GM23338 (cell line): ENCODE measurements around the gene ADGRD1. TPM values are rescaled to one million over a fixed set of nuclear protein-coding genes. Genes with fewer than 3 reads are reported as not detected.

ENCODE experiments used
- ATAC-seq: fragments of 200-7000 bp; cut with Tn5 transposase; 3 replicates; pipeline ENCODE4 v1.9.1; 2020
- DNase-seq: peaks from one replicate; pipeline ENCODE4 v3.0.0-alpha.2; 2015; ENCODE audit warnings: low spot score
- H2AFZ ChIP-seq: fragments of 200-600 bp; sonication (generic); 2 replicates; pipeline ENCODE4 v1.8.0; 2016; ENCODE audit warnings: antibody characterized with exemption, mild to moderate bottlenecking, moderate library complexity
- H3F3A ChIP-seq: fragments of 200-600 bp; sonication (generic); replicated peaks from 2 replicates; pipeline ENCODE4 v1.8.0; 2017; ENCODE audit warnings: antibody characterized with exemption, mixed run types, low read depth
- H3K27ac ChIP-seq: fragments of 200-600 bp; sonication (generic); 2 replicates; pipeline ENCODE4 v1.6.1; 2016; ENCODE audit warnings: low read depth
- H3K27me3 ChIP-seq: fragments of 200-600 bp; sonication (generic); 2 replicates; pipeline ENCODE4 v1.8.0; 2016; ENCODE audit warnings: mild to moderate bottlenecking, mixed run types, moderate library complexity; ENCODE audit not compliant: insufficient read depth
- H3K36me3 ChIP-seq: fragments of 200-600 bp; sonication (generic); 2 replicates; pipeline ENCODE4 v1.8.0; 2016; ENCODE audit warnings: mild to moderate bottlenecking; ENCODE audit not compliant: insufficient read depth
- H3K4me1 ChIP-seq: fragments of 200-600 bp; sonication (generic); 2 replicates; pipeline ENCODE4 v1.8.0; 2016; ENCODE audit warnings: mild to moderate bottlenecking, moderate library complexity; ENCODE audit not compliant: insufficient read depth
- H3K4me2 ChIP-seq: fragments of 200-600 bp; sonication (generic); 2 replicates; pipeline ENCODE4 v1.7.1; 2017; ENCODE audit warnings: mixed run types
- H3K4me3 ChIP-seq: fragments of 200-600 bp; sonication (generic); 2 replicates; pipeline ENCODE4 v1.6.1; 2016; ENCODE audit warnings: mixed run types
- H3K79me2 ChIP-seq: fragments of 200-600 bp; sonication (generic); replicated peaks from 2 replicates; pipeline ENCODE4 v1.8.0; 2017; ENCODE audit warnings: mild to moderate bottlenecking; ENCODE audit not compliant: insufficient read depth
- H3K9me2 ChIP-seq: fragments of 200-600 bp; sonication (generic); 2 replicates; pipeline ENCODE4 v1.8.0; 2017; ENCODE audit not compliant: insufficient read depth
- H4K20me1 ChIP-seq: fragments of 200-600 bp; sonication (generic); replicated peaks from 2 replicates; pipeline ENCODE4 v1.8.0; 2017; ENCODE audit warnings: mild to moderate bottlenecking; ENCODE audit not compliant: insufficient read depth
- H3K27ac Mint-ChIP-seq: 2 replicates; pipeline ENCODE4 v1.8.0; 2020; ENCODE audit warnings: inconsistent platforms, mild to moderate bottlenecking, moderate library complexity, mixed read lengths
- H3K27me3 Mint-ChIP-seq: 3 replicates; pipeline ENCODE4 v1.8.0; 2022; ENCODE audit warnings: low read depth, mild to moderate bottlenecking, moderate library complexity, mixed read lengths, inconsistent platforms; ENCODE audit not compliant: insufficient read depth, poor library complexity
- H3K36me3 Mint-ChIP-seq: 3 replicates; pipeline ENCODE4 v1.8.0; 2021; ENCODE audit warnings: low read depth, mild to moderate bottlenecking, inconsistent platforms, moderate library complexity, mixed read lengths
- H3K4me1 Mint-ChIP-seq: 3 replicates; pipeline ENCODE4 v1.8.0; 2020; ENCODE audit warnings: mild to moderate bottlenecking, inconsistent platforms, mixed read lengths
- H3K4me3 Mint-ChIP-seq: 3 replicates; pipeline ENCODE4 v1.8.0; 2021; ENCODE audit warnings: moderate library complexity, mild to moderate bottlenecking, inconsistent platforms, mixed read lengths
- H3K9me3 Mint-ChIP-seq: 3 replicates; pipeline ENCODE4 v1.8.0; 2020; ENCODE audit warnings: moderate library complexity, mild to moderate bottlenecking, inconsistent platforms, mixed read lengths
- EZH2 ChIP-seq: fragments of 200-600 bp; sonication (generic); IDR thresholded peaks from one replicate; pipeline ENCODE4 v1.8.0; 2017; ENCODE audit warnings: antibody characterized with exemption, mild to moderate bottlenecking, low read depth; ENCODE audit not compliant: unreplicated experiment
- EZH2phosphoT487 ChIP-seq: fragments of 200-600 bp; sonication (generic); IDR thresholded peaks from one replicate; pipeline ENCODE4 v1.8.1; 2018; ENCODE audit warnings: antibody characterized with exemption; ENCODE audit not compliant: unreplicated experiment
- JUNB ChIP-seq: IDR thresholded peaks from one replicate; pipeline ENCODE4 v1.6.1; 2016; ENCODE audit warnings: antibody characterized with exemption; ENCODE audit not compliant: unreplicated experiment
- STAT1 ChIP-seq: IDR thresholded peaks from one replicate; pipeline ENCODE4 v1.6.1; 2016; ENCODE audit warnings: antibody characterized with exemption; ENCODE audit not compliant: unreplicated experiment
- ZNF114 ChIP-seq: fragments of 250-450 bp; sonication (Bioruptor Pico); IDR thresholded peaks from 2 replicates; pipeline ENCODE4 v1.5.0; 2020; ENCODE audit warnings: mild to moderate bottlenecking, moderate library complexity
- ZNF331 ChIP-seq: fragments of 250-450 bp; sonication (Bioruptor Pico); IDR thresholded peaks from 2 replicates; pipeline ENCODE4 v1.5.0; 2020; ENCODE audit warnings: low read depth, mild to moderate bottlenecking, moderate library complexity
- polyA plus RNA-seq: library from polyadenylated mRNA; unstranded; fragments of >200 nt; fragmentation: Nextera tagmentation; extraction: Ambion mirVana; gene quantifications from 2 replicates; pipeline ENCODE4 v1.2.1, GENCODE V29; 2016
- total RNA-seq: library from RNA; depleted of rRNA; stranded (reverse); fragments of >200 nt; shearing (Covaris generic); gene quantifications from 2 replicates; pipeline ENCODE4 v1.2.3, GENCODE V29; 2014
- TF ChIP-seq, protein P1 (sequence below): IDR thresholded peaks from one replicate; pipeline ENCODE4 v1.6.1; 2018; ENCODE audit warnings: antibody characterized with exemption; ENCODE audit not compliant: unreplicated experiment
- TF ChIP-seq, protein P2 (sequence below): IDR thresholded peaks from 2 replicates; pipeline ENCODE4 v1.6.1; 2016; ENCODE audit warnings: antibody characterized with exemption
- TF ChIP-seq, protein P3 (sequence below): fragments of 250-450 bp; sonication (Bioruptor Pico); IDR thresholded peaks from 2 replicates; pipeline ENCODE4 v1.5.0; 2020; ENCODE audit warnings: mild to moderate bottlenecking, moderate library complexity

The ADGRD1 gene
- total and polyA plus RNA-seq, 2 experiments from 2014 or later: 1.4 TPM; not detected in 1

DNA sequence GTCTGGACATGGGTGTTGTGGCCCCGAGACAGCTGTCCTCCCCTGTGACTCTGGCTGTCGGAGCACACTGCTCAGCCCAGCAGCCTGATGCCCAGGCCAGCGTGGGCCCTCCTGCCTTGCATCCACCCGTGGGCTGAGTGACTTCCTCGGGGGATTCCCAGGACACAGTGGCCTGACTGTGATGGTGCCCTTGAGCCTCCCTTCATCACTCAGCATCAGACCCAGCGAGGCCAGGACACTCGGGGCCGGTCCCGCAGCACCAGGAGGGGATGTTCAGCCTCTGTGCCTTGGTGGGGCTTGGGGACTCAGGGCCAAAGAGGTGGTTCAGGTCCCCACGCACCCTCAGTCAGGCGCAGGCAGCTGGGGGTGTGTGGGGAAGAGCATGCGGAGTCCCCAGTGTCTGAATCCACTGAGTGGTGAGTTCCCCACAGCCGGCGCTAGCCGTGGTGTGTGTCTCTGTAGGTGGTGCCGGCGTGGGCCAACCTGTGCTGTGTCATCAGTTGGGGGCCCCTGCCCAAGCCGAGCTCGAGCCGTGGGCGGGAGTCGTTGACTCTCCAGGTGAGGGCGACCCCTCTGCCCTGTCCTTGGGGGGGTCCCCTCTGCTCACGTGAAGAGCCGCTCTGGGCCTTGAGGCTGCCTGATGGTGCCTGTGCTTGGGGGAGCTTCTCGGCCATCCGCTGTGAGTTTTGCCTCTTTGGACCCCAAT, 185.8 kb downstream of the ADGRD1 start:
- H3K4me3 Mint-ChIP-seq: no peak overlapping the region
- no peak overlapping the region for H3K27ac Mint-ChIP-seq
- H3K4me1 ChIP-seq: no peaks in the 10 kb centered on the region
- H3K36me3 Mint-ChIP-seq: no peaks in the 10 kb centered on the region
- no peaks in the 10 kb centered on the region for H3K36me3 ChIP-seq
- H2AFZ ChIP-seq: no peak overlapping the region
- no peaks in the 10 kb centered on the region for H3F3A ChIP-seq
- TF ChIP-seq JUNB: no peak
- TF ChIP-seq EZH2: no peak
- no peak for TF ChIP-seq STAT1
- ATAC-seq (no peak), DNase-seq (no peak)
- no peaks in the 10 kb centered on the region for H3K9me2 ChIP-seq
- H3K27ac ChIP-seq: no peak overlapping the region
- H3K4me3 ChIP-seq: no peak overlapping the region
- H3K4me1 Mint-ChIP-seq: peaks cover 11% of the 10 kb centered on the region
- H3K9me3 Mint-ChIP-seq: no peaks in the 10 kb centered on the region
- no peaks in the 10 kb centered on the region for H3K27me3 ChIP-seq
- no peaks in the 10 kb centered on the region for H4K20me1 ChIP-seq
- peaks cover 7% of the 10 kb centered on the region for H3K27me3 Mint-ChIP-seq
- H3K4me2 ChIP-seq: no peak overlapping the region
- no peaks in the 10 kb centered on the region for H3K79me2 ChIP-seq

DNA sequence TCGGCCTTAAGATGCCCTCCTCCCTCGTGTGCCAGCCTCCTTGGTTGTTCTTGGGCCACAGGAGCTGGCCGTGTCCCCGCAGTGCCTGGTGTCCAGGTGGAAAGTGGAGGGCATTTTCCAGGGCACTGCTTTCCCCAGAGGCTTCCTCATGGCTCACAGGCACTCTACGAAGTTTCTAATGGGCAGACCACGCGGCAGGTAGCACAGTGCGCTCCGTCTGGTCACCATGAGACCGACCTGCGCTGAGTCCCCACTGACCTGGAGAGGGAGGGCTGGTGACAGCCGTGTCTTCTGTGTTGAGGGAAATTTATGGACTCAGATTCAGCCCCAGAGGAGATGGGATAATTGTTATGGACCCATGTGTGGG, 186.3 kb downstream of the ADGRD1 start:
- Mint-ChIP-seq H3K27ac (no peak overlapping the region), H3K4me3 (no peak overlapping the region), H3K36me3 (no peaks in the 10 kb centered on the region), H3K4me1 (peaks cover 11% of the 10 kb centered on the region), H3K27me3 (peaks cover 7% of the 10 kb centered on the region), H3K9me3 (no peaks in the 10 kb centered on the region)
- H3K27ac ChIP-seq: no peak overlapping the region
- H2AFZ ChIP-seq: no peak overlapping the region
- TF ChIP-seq, protein P1, sequence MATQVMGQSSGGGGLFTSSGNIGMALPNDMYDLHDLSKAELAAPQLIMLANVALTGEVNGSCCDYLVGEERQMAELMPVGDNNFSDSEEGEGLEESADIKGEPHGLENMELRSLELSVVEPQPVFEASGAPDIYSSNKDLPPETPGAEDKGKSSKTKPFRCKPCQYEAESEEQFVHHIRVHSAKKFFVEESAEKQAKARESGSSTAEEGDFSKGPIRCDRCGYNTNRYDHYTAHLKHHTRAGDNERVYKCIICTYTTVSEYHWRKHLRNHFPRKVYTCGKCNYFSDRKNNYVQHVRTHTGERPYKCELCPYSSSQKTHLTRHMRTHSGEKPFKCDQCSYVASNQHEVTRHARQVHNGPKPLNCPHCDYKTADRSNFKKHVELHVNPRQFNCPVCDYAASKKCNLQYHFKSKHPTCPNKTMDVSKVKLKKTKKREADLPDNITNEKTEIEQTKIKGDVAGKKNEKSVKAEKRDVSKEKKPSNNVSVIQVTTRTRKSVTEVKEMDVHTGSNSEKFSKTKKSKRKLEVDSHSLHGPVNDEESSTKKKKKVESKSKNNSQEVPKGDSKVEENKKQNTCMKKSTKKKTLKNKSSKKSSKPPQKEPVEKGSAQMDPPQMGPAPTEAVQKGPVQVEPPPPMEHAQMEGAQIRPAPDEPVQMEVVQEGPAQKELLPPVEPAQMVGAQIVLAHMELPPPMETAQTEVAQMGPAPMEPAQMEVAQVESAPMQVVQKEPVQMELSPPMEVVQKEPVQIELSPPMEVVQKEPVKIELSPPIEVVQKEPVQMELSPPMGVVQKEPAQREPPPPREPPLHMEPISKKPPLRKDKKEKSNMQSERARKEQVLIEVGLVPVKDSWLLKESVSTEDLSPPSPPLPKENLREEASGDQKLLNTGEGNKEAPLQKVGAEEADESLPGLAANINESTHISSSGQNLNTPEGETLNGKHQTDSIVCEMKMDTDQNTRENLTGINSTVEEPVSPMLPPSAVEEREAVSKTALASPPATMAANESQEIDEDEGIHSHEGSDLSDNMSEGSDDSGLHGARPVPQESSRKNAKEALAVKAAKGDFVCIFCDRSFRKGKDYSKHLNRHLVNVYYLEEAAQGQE: no peak
- no peak for TF ChIP-seq ZNF114 (CRISPR knock-in tag)
- TF ChIP-seq ZNF331: no peak
- TF ChIP-seq, protein P2, sequence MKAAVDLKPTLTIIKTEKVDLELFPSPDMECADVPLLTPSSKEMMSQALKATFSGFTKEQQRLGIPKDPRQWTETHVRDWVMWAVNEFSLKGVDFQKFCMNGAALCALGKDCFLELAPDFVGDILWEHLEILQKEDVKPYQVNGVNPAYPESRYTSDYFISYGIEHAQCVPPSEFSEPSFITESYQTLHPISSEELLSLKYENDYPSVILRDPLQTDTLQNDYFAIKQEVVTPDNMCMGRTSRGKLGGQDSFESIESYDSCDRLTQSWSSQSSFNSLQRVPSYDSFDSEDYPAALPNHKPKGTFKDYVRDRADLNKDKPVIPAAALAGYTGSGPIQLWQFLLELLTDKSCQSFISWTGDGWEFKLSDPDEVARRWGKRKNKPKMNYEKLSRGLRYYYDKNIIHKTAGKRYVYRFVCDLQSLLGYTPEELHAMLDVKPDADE: no peak
- no peak for TF ChIP-seq EZH2
- TF ChIP-seq EZH2phosphoT487: no peak
- TF ChIP-seq, protein P3, sequence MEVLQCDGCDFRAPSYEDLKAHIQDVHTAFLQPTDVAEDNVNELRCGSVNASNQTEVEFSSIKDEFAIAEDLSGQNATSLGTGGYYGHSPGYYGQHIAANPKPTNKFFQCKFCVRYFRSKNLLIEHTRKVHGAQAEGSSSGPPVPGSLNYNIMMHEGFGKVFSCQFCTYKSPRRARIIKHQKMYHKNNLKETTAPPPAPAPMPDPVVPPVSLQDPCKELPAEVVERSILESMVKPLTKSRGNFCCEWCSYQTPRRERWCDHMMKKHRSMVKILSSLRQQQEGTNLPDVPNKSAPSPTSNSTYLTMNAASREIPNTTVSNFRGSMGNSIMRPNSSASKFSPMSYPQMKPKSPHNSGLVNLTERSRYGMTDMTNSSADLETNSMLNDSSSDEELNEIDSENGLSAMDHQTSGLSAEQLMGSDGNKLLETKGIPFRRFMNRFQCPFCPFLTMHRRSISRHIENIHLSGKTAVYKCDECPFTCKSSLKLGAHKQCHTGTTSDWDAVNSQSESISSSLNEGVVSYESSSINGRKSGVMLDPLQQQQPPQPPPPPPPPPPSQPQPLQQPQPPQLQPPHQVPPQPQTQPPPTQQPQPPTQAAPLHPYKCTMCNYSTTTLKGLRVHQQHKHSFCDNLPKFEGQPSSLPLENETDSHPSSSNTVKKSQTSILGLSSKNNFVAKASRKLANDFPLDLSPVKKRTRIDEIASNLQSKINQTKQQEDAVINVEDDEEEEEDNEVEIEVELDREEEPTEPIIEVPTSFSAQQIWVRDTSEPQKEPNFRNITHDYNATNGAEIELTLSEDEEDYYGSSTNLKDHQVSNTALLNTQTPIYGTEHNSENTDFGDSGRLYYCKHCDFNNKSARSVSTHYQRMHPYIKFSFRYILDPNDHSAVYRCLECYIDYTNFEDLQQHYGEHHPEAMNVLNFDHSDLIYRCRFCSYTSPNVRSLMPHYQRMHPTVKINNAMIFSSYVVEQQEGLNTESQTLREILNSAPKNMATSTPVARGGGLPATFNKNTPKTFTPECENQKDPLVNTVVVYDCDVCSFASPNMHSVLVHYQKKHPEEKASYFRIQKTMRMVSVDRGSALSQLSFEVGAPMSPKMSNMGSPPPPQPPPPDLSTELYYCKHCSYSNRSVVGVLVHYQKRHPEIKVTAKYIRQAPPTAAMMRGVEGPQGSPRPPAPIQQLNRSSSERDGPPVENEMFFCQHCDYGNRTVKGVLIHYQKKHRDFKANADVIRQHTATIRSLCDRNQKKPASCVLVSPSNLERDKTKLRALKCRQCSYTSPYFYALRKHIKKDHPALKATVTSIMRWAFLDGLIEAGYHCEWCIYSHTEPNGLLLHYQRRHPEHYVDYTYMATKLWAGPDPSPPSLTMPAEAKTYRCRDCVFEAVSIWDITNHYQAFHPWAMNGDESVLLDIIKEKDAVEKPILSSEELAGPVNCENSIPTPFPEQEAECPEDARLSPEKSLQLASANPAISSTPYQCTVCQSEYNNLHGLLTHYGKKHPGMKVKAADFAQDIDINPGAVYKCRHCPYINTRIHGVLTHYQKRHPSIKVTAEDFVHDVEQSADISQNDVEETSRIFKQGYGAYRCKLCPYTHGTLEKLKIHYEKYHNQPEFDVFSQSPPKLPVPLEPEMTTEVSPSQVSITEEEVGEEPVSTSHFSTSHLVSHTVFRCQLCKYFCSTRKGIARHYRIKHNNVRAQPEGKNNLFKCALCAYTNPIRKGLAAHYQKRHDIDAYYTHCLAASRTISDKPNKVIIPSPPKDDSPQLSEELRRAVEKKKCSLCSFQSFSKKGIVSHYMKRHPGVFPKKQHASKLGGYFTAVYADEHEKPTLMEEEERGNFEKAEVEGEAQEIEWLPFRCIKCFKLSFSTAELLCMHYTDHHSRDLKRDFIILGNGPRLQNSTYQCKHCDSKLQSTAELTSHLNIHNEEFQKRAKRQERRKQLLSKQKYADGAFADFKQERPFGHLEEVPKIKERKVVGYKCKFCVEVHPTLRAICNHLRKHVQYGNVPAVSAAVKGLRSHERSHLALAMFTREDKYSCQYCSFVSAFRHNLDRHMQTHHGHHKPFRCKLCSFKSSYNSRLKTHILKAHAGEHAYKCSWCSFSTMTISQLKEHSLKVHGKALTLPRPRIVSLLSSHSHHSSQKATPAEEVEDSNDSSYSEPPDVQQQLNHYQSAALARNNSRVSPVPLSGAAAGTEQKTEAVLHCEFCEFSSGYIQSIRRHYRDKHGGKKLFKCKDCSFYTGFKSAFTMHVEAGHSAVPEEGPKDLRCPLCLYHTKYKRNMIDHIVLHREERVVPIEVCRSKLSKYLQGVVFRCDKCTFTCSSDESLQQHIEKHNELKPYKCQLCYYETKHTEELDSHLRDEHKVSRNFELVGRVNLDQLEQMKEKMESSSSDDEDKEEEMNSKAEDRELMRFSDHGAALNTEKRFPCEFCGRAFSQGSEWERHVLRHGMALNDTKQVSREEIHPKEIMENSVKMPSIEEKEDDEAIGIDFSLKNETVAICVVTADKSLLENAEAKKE (CRISPR knock-in tag): no peak
- H3F3A ChIP-seq: no peaks in the 10 kb centered on the region
- H3K36me3 ChIP-seq: no peaks in the 10 kb centered on the region
- no peaks in the 10 kb centered on the region for H3K27me3 ChIP-seq
- H3K4me1 ChIP-seq: no peaks in the 10 kb centered on the region
- H3K9me2 ChIP-seq: no peaks in the 10 kb centered on the region
- no peak overlapping the region for H3K4me2 ChIP-seq
- H3K79me2 ChIP-seq: no peaks in the 10 kb centered on the region
- no peaks in the 10 kb centered on the region for H4K20me1 ChIP-seq
- ATAC-seq (no peak), DNase-seq (no peak)
- no peak overlapping the region for H3K4me3 ChIP-seq
